Measurements from ENCODE around the gene ALDH1L1. TPM values are rescaled to one million over a fixed set of nuclear protein-coding genes. Genes with fewer than 3 reads are reported as not detected.

The ALDH1L1 gene
- total RNA-seq, 1 donor from 2014 or later: 4.1 TPM

DNA sequence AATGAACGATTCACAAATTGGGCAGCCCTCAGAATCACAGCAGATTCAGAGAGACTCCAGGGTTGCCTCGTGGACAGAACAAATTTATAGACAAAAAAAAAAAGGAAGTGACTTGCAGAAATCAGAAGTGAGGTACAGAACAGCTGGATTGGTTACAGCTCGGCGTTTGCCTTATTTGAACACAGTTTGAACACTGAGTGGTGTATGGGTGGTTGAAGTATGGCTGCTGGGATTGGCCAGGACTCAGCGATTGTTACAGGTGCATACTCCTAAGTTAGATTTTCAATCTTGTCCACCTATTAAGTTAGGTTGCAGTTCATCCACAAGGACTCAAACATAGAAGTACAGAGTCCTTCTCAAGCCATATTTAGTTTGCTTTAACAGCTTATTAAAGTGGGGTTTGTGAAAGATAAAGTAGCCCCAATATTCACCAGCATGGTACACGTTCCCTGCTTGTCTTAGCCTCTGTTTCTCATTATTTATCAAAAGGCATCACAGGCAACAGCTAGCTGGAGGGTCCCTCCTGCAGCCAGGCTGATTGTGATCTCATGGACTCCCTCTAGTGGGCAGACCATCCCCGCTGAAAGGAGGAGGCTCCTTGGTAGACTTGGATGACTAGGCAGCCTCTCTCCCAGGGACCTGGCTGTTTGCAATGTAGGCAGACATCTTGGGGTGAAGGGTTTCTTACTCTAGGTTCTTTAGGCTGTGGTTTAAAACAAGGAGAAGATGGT is 17.6 kb upstream of the ALDH1L1 start:
- DNase-seq (ENCODE audit: low spot score): peak; percentile 79
- peak; percentile 94 for ATAC-seq
- intact Hi-C loops (cut with DNase I): no loop called here

DNA sequence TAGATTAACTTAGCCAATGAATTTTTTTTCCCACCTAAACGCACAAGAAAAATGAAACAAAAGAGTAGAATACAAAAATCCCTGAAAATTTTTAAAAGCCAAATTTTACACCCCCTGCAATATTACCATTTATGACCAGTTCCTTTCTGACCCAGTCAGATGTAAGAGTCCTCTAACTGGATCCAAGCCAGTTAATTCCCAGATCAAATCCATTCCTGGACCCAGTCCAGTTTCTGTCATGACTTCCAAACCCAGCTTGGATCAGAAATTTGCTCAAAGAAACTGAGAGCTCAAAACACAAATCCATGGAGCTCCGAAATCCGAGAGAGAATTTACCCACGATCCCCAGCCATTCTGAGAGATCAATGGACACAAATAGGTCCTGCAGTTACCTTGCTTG is 17.0 kb upstream of the ALDH1L1 start:
- intact Hi-C loops (cut with DNase I): no loop called here
- no peak for DNase-seq (ENCODE audit: low spot score)
- ATAC-seq: no peak

DNA sequence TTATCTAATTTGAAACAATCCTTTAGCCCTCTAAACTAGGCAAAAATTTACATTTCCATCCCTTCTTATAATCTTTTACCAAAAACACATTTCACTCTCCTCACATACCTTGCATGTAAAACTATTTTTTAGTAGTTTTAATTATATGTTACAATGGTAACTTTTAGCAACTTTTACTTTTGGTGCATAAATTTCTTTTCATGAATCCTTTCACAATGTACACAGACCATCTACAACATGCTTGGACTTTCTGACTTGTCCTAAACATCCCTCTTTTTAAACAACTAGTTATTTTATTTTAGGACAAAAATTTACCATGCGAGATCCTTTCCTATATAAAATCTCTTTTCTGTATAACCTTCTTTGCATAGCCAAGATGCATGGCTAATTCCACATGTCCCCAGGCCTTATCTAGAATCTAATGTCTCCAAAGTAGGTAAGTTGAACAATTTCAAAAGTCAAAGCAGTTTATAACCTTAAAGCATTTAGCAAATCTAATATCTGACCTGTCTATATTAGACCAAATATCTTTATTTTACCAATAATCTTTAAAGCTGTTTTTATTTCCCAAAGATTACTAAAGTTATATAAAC is 14.4 kb upstream of the ALDH1L1 start:
- no peak for ATAC-seq
- DNase-seq (ENCODE audit: low spot score): no peak
- intact Hi-C loops (cut with DNase I): no loop called here

DNA sequence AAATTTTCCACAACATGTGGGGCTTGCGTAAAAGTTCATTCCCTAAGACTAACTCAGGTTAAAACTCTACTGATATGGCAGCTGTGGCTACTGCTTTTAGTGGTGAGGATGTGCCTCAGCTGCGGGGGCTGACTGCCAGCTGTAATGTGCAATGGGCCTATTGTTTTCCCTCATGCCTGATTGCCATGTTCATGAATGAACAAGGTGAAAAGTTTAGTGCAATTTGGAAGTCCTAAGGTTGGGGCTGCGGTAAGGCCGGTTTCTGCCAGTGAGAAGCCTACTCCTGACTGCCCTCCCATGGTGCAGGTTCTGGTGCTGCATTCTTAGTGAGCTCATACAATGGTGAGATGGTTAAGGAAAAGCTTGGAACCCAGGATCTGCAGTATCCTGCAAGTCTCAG is 10.9 kb upstream of the ALDH1L1 start:
- intact Hi-C loops (cut with DNase I): no loop called here
- ATAC-seq (no peak), DNase-seq (ENCODE audit: low spot score) (no peak)

DNA sequence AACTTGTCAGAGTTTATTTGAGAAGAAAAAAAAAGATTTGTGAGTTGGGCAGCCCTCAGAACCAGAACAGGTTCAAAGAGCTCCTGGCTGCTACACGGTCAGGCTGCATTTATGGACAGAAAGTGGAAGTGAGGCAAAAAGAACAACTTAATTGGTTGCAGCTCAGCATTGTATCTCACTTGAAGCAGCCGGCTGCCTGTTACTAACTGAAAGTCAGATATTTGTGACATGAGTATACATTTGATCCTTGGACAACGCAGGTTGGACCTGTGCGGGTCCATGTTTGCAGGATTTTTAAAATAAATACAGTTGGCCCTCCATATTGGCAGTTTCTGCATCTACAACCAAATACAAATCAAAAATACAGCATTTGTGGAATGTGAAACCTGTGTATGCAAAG is 7.5 kb upstream of the ALDH1L1 start:
- intact Hi-C loops (cut with DNase I): no loop called here
- DNase-seq (ENCODE audit: low spot score) (no peak), ATAC-seq (no peak)

DNA sequence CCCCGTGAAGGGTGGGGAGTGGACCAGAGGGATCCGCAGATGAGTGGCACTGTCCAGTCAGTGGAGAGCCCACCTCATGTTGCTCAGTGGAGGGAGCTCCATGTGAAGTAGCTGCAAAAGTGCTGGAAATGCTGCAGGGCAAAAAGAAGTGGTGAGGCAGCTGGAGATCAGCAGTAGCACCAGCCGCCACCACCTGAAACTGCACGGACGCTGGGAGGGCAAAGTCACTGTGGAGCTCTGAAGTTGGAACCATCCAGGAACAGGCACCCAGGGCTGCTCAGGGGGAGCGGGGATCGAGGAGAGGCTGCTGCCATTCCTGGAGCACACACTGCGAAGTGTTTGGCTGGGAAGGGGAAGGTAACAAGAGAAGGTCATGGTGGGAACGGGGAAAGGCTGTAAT is 6.4 kb upstream of the ALDH1L1 start:
- no peak for ATAC-seq
- intact Hi-C loops (cut with DNase I): no loop called here
- DNase-seq (ENCODE audit: low spot score): no peak

DNA sequence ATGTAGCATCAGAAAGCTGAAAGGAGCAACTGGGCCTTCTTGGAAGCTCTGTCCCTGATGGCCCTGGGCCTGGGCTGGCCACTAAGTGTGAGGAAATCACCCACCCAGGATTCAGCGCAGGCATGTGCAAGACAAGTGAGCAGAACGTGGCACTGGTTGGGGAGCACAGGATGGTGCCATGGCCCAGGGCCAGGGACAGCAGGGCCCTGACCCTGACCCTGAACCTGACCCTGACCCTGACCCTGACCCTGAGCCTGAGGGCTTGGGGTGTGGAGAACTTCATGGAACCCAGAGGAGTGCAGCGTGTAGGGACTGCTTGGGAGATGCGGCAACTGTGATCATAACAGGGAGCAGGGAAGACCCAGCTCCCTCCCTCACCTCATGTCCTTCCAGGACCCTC is 5.9 kb upstream of the ALDH1L1 start:
- intact Hi-C loops (cut with DNase I): no loop called here
- ATAC-seq: no peak
- DNase-seq (ENCODE audit: low spot score): no peak

DNA sequence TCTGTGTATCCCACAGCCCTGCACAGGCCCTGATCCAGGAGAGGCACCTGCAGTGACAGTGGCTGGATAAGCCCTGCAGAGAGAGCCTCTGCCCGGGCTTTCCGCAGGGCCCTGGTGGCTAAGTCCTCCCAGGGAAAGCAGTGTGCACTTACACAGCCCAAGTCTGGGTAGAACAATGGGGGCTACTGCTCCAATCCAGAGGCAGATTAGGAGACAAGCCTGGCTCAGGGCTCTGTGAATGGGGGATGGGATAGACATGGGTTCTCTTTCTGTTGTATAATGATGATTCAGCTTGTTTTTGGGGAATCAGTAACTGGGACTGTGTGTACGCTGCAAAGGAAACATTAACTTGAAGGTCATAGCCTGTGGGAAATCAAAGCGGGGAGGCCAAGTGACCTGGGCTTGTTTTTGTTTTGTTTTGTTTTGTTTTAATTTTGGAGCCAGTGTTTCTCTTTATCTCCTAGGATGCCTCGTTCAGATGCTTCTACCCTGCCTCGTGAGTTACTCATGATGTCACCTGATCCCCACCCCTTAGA is 4.1 kb upstream of the ALDH1L1 start:
- ATAC-seq (peak; percentile 67), DNase-seq (ENCODE audit: low spot score) (no peak)
- intact Hi-C loops (cut with DNase I): no loop called here

DNA sequence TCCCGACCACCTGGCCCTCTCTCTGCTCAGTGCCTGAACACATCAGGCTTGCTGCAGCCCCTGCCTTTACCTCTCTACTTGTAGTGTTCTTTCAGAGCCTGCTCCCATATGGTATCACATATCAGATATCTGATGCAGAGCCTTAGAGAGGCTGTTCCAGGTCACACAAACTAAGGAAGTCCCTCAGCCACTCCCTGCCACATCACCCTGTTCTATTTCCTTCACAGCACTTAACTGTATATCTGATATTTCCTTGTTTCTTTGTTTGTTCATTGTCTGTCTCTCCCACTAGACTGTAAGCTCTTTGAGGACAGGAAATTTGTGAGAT is 976 bp upstream of the ALDH1L1 start:
- DNase-seq (ENCODE audit: low spot score): no peak

DNA sequence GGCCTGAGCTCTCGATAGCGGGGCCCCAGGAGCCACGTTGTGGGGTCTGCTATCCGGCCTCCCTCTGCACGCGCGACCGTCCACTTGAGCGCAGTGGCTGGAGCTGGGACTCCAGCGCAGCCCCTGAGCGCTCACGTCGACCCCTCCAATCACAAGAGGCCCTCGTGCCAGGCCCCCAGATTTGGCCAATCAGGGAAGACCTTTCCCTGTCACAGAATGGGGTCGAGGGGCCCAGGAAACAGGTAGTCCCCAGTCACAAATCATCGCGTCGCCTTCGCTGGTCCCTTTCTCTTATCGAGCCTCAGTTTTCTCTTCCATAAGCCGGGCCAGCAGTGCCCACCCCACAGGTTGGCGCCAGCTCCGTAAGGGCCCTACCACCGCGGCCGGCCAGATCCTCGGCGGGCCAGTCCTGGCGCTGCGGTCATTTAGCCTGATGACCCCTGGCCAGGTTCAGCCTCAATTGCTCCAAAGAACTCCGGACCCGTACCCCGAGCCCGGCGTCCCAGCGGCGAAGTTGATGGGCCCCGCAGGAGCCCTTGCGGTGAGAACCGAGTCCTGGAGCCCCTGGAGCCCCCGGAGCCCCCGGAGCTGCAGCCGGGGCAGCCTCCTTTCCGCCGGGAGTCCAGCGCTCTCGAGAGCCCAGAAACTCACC is 435 bp downstream of the ALDH1L1 start:
- no peak for DNase-seq (ENCODE audit: low spot score)
- ATAC-seq: peak; percentile 80
- intact Hi-C loops (cut with DNase I): no loop called here

More for the DNA sequence above, 976 bp upstream of the ALDH1L1 start:
- ATAC-seq: no peak
- intact Hi-C loops (cut with DNase I): no loop called here

DNA sequence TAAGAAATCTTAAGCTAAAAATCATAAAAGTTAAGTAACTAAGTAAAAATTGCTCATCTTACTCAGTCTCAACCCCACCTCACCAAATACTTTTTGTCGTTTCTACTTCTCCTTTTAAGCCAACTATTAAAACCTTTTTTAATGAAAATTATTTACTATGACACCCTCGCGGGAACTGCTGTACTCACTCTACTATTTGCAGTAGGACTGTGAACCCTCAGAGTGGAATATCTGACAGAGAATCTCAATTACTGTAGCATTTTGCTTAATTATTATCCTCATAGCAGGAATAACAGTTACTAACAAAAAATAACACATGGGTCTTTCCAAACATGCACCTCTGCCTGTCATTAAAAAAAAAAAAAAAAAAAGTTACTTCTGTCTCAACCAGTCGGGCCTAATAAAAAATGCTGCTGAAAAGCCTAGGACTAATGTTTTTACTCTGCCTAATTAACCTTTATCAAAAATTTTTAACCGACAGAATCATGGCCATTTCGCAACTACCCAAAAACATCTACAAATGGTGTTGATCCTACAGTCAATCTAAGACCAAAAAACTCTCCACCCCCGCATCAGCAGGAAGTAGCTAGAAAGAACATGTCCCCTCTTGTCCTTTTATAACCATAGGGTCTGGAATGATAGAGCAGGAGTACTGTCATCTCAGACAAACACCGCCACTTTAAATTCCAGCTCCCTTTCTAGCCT is 10.2 kb downstream of the ALDH1L1 start:
- ATAC-seq (no peak), DNase-seq (ENCODE audit: low spot score) (no peak)
- intact Hi-C loops (cut with DNase I): no loop called here

DNA sequence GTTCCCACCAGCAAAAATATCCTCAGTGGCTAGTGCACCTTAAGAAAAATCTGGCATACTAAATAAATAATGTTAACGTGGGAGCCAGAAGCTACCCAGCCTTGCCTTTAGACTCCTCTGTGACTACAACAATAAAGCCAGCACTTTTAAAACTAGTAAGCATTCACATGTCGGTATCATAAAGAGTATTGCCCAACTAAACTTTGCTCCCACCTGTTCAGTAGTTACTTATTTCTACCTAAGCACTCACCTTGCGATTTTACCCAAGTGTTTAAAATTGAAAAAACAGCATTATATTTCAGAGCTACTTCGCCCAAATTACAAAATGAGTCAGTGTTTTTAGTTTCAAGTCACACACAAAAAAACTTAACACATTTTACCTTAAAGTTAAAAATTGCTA is 12.8 kb downstream of the ALDH1L1 start:
- no peak for DNase-seq (ENCODE audit: low spot score)
- ATAC-seq: no peak
- intact Hi-C loops (cut with DNase I): no loop called here

DNA sequence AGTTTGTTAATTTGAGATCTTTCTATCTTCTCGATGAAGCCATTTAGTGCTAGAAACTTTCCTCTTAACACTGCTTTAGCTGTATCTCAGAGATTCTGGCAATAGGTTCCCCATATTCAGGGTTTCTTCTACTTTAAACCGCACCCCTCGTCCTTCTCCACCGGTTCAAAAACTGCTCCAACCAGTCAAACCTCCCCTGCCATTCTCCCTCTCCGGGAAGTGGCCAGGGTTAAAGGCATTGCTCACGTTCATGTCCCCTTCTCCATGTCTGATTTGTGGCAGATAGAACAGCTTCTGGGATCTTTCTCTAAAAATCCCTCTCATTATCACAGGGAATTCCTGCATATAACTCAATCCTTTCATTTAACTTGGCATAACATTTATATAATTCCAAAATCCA is 14.4 kb downstream of the ALDH1L1 start:
- DNase-seq (ENCODE audit: low spot score): no peak
- ATAC-seq: no peak
- intact Hi-C loops (cut with DNase I): no loop called here

DNA sequence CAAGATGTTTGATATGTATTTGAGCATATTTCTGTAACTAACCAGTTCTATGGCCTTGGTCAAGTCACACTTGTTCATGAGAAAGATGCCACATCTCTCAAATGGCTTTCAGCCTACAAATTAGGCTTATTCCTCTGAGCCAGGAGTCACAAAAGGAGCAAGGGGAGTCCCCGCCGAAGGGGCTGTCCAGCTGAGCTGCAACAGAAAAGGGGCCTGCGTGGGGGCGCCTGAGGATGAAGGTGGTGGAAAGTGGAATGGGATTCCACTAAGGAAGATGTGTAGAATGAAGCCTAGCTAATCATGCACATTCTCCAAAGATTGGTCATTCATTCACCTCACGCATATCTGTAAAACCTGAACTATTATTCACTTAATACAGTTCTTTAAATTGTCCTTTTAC is 19.1 kb downstream of the ALDH1L1 start:
- no peak for ATAC-seq
- DNase-seq (ENCODE audit: low spot score): no peak
- intact Hi-C loops (cut with DNase I): no loop called here

DNA sequence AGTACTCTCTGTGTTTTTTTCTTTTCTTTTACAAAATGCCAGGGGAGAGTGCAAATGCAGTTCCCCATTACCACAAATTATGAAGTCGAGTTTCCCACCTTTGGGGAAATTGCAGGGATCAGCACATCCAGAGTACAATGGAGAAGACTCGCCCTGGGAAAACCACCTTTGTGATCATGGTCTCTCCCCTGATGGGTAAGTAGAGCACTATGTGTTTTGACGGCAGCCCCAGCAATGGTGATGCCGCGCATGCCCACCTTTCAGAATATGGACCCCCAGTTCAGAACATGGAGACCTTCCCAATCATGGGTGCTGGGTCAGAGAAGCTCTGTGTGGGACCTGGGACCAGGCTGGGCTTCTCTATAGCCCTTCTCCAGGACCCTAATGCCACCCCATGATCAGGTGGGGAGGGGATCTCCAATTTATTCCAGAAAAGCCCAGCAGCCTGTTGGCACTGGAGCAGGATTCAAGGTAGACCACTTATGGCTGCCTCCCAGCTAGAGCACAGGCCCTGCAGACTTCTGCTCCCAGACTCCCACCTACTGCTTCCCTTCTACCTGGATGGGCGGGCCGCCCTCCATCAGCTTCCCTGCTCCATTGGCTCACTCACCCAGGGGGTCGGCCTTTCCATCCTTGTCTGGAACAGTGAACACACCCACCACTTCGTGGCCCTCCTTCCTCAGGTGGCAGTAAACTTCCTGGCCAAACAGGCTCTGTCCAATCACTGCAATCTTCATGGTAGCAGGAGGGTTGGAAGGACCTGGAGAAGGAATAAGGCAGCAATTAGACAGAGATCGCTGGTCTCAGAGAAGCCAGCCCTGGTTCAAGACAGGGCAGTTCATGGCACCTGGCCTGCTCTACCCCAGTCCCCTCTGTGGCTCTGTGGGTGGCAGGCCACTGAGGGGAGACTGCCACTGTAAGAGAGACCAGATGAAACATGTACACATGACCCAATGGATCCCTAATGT is 19.9 kb downstream of the ALDH1L1 start:
- intact Hi-C loops (cut with DNase I): no loop called here
- no peak for ATAC-seq
- no peak for DNase-seq (ENCODE audit: low spot score)

DNA sequence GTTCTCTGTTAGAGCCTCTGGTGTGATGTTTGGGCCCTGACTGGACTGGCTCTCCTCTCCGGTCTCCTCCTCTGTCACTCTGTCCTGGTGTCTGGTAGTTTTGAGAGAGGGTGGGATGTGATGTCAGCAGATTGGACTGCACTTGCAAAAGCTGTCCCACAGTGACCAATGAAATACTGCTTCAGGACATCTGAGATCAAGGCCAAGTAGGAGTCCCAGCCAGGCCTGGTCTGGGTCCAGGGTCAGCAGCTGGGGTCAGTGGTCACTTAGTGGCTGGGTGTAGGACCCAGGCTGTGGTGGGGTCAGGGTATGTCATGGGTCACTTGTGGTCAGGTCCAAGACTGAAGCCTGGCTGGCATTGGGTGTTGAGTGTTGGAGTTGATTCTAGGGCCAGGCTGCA is 20.9 kb downstream of the ALDH1L1 start:
- intact Hi-C loops (cut with DNase I): no loop called here
- ATAC-seq: peak; percentile 25
- no peak for DNase-seq (ENCODE audit: low spot score)

DNA sequence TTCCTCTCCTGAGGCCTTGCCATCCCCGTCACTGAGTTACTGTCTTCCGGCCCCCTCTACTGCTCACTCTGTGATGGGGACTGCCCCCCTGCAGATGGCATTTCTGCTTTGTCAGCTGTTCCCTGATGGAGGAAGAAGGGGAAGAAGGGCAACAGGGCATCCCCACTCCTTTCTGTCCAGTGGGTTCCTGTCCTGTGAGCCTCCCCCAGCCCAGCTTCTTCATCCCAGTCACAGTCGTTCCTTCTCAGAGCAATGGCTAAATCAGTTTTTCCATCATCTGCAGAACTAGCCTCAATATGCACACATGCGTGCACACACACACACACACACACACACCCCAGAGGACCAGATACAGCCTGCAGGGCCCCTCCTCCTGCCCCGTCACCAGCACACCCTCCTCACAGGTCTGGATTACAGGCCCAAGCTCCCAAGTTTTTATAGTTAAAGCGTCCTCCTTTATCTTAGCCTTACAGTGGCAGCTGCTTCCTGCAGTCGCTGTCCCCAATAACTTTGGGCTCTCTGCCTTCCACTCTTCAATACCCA is 21.4 kb downstream of the ALDH1L1 start:
- intact Hi-C loops (cut with DNase I): no loop called here
- ATAC-seq (no peak), DNase-seq (ENCODE audit: low spot score) (no peak)
